ENCODE measurements around the gene DUT. TPM values are rescaled to one million over a fixed set of nuclear protein-coding genes. Genes with fewer than 3 reads are reported as not detected.

Gene DUT
- total RNA-seq: 100 to 1,000 TPM; 371 to 500 TPM

DNA sequence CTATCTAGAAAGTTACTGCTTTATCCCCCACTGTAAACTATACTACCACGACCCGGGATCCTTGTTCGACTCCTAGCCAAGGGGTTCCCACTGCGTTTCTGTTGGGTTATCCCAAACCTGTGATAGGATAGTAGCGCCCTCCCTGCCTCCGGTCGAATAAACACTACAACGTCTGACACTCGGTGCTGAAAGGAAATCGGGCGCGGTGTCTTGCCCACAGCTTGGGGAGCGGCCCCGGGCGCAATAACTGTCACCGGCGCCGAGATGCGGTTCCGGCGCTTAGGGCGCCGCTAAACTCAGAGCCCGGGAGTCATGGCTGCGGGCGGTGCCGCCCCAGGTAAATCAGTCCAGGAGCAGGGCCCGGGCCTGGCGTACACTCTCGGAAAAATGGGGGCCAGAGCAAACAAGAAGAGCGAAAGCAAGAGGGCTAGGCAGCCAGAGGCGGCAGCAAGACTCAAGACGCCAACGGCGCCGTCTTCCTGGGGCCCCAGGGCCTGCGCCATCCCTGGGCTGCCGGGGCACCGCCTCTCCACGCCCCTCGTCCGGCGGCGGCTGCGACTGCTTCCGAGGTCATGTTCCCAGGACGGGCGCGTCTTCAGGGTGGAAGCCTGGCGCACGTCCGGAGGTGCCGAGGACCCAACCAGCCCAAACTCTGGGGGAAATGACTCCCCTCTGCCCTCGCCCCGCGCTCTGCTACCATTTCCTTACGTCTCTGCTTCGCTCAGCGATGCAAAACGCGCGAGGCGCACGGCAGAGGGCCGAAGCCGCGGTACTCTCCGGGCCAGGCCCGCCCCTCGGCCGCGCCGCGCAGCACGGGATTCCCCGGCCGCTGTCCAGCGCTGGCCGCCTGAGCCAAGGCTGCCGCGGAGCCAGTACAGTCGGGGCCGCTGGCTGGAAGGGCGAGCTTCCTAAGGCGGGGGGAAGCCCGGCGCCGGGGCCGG, at the start of gene DUT:
TSS of gene DUT (plus strand) at position 575 of the 941 bp plus-strand sequence. CDS start at position 662, 87 bp downstream.
- H3K9me3 Mint-ChIP-seq (ENCODE audit: low read depth): no peaks in the 10 kb centered on the region
- peak within 1 kb of the TSS; percentile 95 for H3K27ac Mint-ChIP-seq
- H3K4me3 Mint-ChIP-seq: peak within 1 kb of the TSS; percentile 82
- ChIA-PET POLR2A (interaction anchor here (0.6 to 0.7 kb wide), 2 partner anchors 54 to 342 kb away, joined by 3 read pairs; no protein-coding TSS in a partner anchor), CTCF (interaction anchor here (1.3 kb wide), 1 partner anchor 45 kb away, joined by 6 read pairs; no protein-coding TSS in a partner anchor)
- ATAC-seq (peak; percentile 84), DNase-seq (peak; percentile 89)
- H3K36me3 Mint-ChIP-seq (ENCODE audit: low read depth): peaks cover 52% of the 10 kb centered on the region
- H3K27me3 Mint-ChIP-seq: no peaks in the 10 kb centered on the region
- H3K4me1 Mint-ChIP-seq: peaks cover 28% of the 10 kb centered on the region
- intact Hi-C loops (cut with DNase I, micrococcal nuclease): loop anchor here (1.0 to 10.0 kb wide), 6 partner anchors 153 to 1294 kb away; partner anchors contain the start of genes FAM227B (in 2 of the 2), COPS2 (in 1 of the 2), DTWD1 (in 1 of the 2) and EID1 (in 1 of the 2)

DNA sequence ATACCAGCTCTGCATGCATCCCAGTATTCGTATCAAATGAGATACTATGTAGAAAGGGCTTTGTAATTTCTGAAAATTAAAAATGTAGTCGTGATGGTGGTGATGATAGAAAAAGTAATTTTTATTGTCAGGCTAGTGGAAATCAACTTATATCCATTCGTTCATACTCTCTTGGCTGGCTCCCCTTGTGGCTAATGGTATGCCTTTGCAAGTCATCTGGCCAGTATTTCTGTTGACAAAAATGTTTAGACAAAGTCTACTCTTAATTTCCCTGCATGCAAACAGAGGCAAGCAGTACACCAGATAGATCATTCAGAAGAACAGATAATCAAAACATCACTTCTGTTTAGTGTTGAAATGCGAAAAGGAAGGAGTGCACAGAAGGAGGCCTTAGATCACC, 49.6 kb upstream of the DUT start:
- ATAC-seq (no peak), DNase-seq (no peak)
- Mint-ChIP-seq H3K36me3 (ENCODE audit: low read depth) (no peaks in the 10 kb centered on the region), H3K27ac (no peak overlapping the region), H3K4me3 (no peak overlapping the region), H3K4me1 (peaks cover 4% of the 10 kb centered on the region), H3K27me3 (peaks cover 6% of the 10 kb centered on the region), H3K9me3 (ENCODE audit: low read depth) (no peaks in the 10 kb centered on the region)
- ChIA-PET POLR2A (no interaction called here), CTCF (no interaction called here)
- intact Hi-C loops (cut with DNase I, micrococcal nuclease): loop anchor here in 1 of 2 experiments (10.0 kb wide), 1 partner anchor 1967 kb away; no protein-coding TSS in a partner anchor

DNA sequence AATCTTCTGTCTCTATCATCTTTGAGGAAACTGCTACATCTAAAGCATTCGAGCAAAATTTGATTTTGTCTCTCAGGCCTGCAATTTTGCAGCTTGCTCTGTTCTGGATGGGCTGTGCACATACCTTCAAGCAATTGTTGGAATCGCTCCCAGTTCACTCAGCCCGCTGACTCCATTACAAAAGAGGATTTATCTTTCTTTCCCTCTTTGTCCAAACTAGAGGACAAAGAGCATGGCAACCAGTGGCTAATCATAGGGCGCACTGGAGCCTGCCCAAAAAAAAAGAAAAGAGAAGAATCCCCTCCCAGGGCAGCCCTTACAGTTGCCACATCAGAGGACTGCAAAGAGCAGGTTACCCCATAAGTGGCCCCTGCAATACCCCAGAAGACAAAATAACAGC, 49.0 kb upstream of the DUT start:
- no peak for ATAC-seq
- intact Hi-C loops (cut with DNase I, micrococcal nuclease): loop anchor here in 1 of 2 experiments (10.0 kb wide), 1 partner anchor 1967 kb away; no protein-coding TSS in a partner anchor
- no peak overlapping the region for H3K27ac Mint-ChIP-seq
- H3K36me3 Mint-ChIP-seq (ENCODE audit: low read depth): no peaks in the 10 kb centered on the region
- no peak for DNase-seq
- ChIA-PET CTCF (no interaction called here), POLR2A (no interaction called here)
- no peak overlapping the region for H3K4me3 Mint-ChIP-seq
- H3K4me1 Mint-ChIP-seq: peaks cover 4% of the 10 kb centered on the region
- H3K9me3 Mint-ChIP-seq (ENCODE audit: low read depth): no peaks in the 10 kb centered on the region
- peaks cover 6% of the 10 kb centered on the region for H3K27me3 Mint-ChIP-seq

DNA sequence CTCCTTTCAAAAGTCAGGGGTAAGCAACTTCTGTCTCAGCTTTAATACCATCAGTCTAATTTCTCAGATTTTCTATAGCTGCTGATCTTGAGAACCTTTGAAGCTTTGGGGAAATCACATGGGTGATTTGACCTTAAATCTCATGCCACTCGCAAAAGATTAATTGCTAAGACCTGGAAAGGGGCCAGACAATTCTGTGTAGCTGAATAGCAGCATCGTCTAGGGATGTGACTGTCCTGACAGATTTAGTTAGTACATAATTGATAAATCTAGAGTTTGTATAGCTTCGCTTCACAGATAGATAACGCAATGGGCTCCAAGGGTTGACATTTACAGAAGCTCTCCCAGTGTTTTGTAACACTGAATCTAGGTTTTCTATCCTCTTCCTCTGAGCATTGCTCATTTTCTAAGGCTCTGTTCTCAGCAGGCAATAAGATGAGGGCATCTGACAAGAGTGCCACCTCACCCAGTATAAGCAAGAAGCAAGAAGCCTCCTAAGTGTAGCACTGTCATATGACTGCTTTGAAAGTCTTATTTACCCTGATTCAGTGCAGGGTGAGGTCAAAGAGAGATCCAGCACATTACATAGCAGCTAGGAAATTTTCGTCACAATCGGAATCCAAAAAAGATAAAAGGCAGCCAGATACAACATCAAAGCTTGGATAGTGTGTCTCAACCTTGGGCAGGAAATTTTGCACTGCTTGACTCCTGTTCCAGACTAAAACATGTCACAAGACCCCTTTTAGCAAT, 47.7 kb upstream of the DUT start:
- Mint-ChIP-seq H3K27me3 (peaks cover 5% of the 10 kb centered on the region), H3K4me1 (peaks cover 4% of the 10 kb centered on the region), H3K36me3 (ENCODE audit: low read depth) (no peaks in the 10 kb centered on the region), H3K9me3 (ENCODE audit: low read depth) (no peaks in the 10 kb centered on the region), H3K27ac (no peak overlapping the region), H3K4me3 (no peak overlapping the region)
- CTCF ChIA-PET: interaction anchor here (0.7 to 1.8 kb wide), 6 partner anchors 9 to 1972 kb away, joined by 3 to 9 read pairs (median 3); no protein-coding TSS in a partner anchor
- ATAC-seq (no peak), DNase-seq (no peak)
- intact Hi-C loops (cut with DNase I, micrococcal nuclease): loop anchor here in 1 of 2 experiments (10.0 kb wide), 1 partner anchor 1969 kb away; no protein-coding TSS in a partner anchor
- POLR2A ChIA-PET: no interaction called here

DNA sequence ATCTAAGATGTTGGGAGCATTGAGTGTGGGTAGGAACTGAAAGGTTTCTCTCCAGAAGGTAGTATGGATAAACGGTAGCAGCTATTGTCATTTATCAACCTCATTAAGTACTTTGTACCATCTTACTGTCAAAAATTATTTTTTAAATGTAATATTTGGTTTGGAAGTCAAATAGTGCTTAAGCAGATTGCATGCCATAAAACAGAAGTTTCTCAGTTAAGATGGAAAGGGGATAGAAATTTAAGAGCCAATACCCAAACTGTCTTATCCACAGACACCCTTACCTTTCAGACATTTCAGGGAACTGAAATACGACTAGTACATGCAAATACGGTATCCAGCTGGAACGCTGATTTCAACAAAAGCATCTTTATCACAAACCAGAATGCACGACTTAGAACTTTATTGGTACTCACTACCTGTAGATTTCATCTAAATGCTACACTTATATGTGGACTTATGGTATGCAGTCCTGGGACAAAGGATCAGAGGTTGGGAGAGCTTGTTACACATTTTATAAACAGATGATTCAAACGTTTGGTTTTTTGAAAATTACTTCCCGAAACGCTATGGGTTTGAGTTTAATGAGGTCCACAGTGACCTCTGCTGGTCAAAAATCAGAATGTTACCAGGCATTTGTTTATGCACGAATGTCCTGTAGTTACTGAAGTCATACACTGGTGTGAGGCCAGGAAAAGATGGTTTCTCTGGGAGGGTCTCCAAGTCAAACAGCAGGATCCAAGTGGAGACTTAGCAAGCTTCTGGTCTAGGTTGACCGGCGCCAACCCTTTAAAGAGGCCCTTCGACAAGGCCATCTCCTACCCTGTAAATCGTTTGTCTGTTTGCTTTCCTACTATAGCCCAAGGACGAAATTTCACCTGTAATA, 45.7 kb upstream of the DUT start:
- Mint-ChIP-seq H3K4me1 (peaks cover 4% of the 10 kb centered on the region), H3K36me3 (ENCODE audit: low read depth) (no peaks in the 10 kb centered on the region), H3K27me3 (peaks cover 4% of the 10 kb centered on the region), H3K9me3 (ENCODE audit: low read depth) (no peaks in the 10 kb centered on the region), H3K27ac (no peak overlapping the region), H3K4me3 (no peak overlapping the region)
- ChIA-PET CTCF (interaction anchor here (0.7 to 3.0 kb wide), 15 partner anchors 8 to 1089 kb away, joined by 3 to 13 read pairs (median 3); no protein-coding TSS in a partner anchor), POLR2A (no interaction called here)
- intact Hi-C loops (cut with DNase I, micrococcal nuclease): loop anchor here (1.0 to 10.0 kb wide), 4 partner anchors 1088 to 1973 kb away; no protein-coding TSS in a partner anchor
- ATAC-seq (peak; percentile 58), DNase-seq (peak; percentile 49)

DNA sequence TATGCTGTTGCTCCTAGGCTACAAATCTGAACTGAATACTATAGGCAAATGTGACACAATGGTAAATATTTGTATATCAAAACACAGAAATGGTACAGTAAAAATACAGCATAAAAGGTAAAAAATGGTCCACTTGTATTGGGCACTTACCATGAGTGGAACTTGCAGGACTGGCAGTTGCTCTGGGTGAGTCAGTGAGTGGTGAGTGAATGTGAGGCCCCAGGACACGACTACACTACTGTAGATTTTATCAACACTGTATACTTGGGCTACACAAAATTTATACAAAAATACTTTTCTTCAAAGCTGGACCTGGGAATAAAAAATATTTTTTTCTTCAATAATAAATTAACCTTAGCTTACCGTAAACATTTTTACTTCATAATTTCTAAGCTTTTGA, 41.6 kb upstream of the DUT start:
- peaks cover 4% of the 10 kb centered on the region for H3K27me3 Mint-ChIP-seq
- ATAC-seq (no peak), DNase-seq (no peak)
- no peaks in the 10 kb centered on the region for H3K9me3 Mint-ChIP-seq (ENCODE audit: low read depth)
- no peak overlapping the region for H3K27ac Mint-ChIP-seq
- H3K4me3 Mint-ChIP-seq: no peak overlapping the region
- H3K4me1 Mint-ChIP-seq: peaks cover 5% of the 10 kb centered on the region
- ChIA-PET CTCF (interaction anchor here (0.7 to 1.4 kb wide), 4 partner anchors 15 to 578 kb away, joined by 3 to 4 read pairs (median 3); no protein-coding TSS in a partner anchor), POLR2A (no interaction called here)
- H3K36me3 Mint-ChIP-seq (ENCODE audit: low read depth): no peaks in the 10 kb centered on the region
- intact Hi-C loops (cut with DNase I, micrococcal nuclease): loop anchor here (5.0 to 10.0 kb wide), 3 partner anchors 1092 to 1977 kb away; no protein-coding TSS in a partner anchor

DNA sequence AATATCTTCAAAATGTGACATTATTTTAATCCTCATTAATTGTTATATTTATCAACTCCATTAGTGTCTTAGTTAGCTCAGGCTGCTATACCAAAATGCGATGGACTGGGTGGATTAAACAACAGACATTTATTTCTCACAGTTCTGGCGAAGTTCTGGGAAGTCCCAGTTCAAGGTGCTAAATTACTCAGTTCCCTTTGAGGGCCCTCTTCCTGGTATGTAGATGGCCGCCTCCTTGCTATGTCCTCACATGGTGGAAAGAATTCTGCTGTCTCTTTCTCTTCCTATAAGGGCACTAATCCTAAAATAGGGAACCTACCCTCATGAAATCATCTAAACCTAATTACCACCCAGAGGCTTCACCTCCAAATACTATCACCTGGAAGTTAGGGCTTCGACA, 38.8 kb upstream of the DUT start:
- ChIA-PET CTCF (interaction anchor here (0.5 to 0.9 kb wide), 2 partner anchors 9 to 33 kb away, joined by 3 read pairs; no protein-coding TSS in a partner anchor), POLR2A (no interaction called here)
- ATAC-seq (no peak), DNase-seq (no peak)
- Mint-ChIP-seq H3K27ac (no peak overlapping the region), H3K36me3 (ENCODE audit: low read depth) (no peaks in the 10 kb centered on the region), H3K4me1 (peaks cover 2% of the 10 kb centered on the region), H3K9me3 (ENCODE audit: low read depth) (no peaks in the 10 kb centered on the region), H3K4me3 (no peak overlapping the region), H3K27me3 (peaks cover 3% of the 10 kb centered on the region)
- intact Hi-C loops (cut with DNase I, micrococcal nuclease): no loop called here

DNA sequence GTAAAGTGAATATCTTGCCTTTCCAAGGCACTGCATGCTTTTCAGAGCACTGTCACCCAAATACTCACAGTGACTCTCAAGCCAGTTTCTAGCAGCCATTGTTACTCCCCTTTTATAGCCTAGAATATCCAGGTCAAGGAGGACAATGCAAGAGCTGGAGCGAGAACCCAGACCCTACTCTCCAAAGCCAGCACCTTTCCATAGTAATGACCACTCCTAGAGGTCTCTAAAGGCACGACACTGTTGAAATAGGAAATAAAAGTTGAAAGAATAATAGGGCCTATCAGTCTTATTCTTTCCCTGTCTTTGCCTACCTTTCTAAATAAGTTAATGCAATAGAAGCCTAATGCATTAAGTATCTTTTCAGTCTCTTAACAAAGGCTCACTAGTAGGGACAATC, 33.6 kb upstream of the DUT start:
- ATAC-seq: no peak
- no peaks in the 10 kb centered on the region for H3K9me3 Mint-ChIP-seq (ENCODE audit: low read depth)
- ChIA-PET POLR2A (no interaction called here), CTCF (interaction anchor here (0.6 to 1.0 kb wide), 2 partner anchors 15 to 35 kb away, joined by 3 read pairs; no protein-coding TSS in a partner anchor)
- no peaks in the 10 kb centered on the region for H3K4me1 Mint-ChIP-seq
- H3K4me3 Mint-ChIP-seq: no peak overlapping the region
- intact Hi-C loops (cut with DNase I, micrococcal nuclease): no loop called here
- no peaks in the 10 kb centered on the region for H3K36me3 Mint-ChIP-seq (ENCODE audit: low read depth)
- H3K27me3 Mint-ChIP-seq: peaks cover 3% of the 10 kb centered on the region
- H3K27ac Mint-ChIP-seq: no peak overlapping the region
- DNase-seq: no peak

DNA sequence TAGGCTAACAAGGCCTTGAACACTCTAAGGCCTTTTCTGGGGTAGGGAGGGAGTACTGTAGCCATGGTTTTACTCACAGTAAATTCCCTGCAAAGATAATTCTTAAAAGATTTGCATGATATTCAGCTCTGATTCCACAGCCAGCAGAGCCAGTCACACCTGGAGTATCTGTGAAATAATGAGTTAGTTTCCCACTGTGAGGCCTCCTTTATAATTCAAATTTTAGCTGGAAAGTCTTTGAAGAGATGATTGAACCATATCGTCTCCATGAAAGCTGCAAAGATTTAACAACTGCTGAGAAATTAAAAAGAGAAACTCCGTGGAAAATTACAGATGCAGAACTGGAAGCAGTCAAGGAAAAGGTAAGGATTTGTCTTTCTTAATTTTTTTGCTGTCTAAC, 32.3 kb upstream of the DUT start:
- POLR2A ChIA-PET: no interaction called here

DNA sequence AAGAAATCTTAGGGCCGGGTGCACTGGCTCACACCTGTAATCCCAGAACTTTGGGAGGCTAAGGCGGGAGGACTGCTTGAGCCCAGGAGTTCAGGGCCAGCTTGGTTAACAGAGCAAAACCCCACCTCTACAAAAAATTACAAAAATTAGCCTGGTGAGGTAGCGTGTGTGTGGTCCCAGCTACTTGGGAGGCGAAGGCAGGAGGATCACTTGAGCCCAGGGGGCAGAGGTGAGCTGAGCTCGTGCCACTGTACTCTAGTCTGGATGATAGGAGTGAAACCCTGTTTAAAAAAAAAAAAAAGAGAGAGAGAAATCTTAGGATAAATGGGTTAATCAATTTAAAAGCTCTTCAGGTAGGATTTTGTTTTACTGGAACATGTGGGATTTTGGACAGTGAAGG, 31.2 kb upstream of the DUT start:
- H3K4me3 Mint-ChIP-seq: no peak overlapping the region
- no peaks in the 10 kb centered on the region for H3K36me3 Mint-ChIP-seq (ENCODE audit: low read depth)
- no peak for ATAC-seq
- POLR2A ChIA-PET: interaction anchor here (0.6 kb wide), 1 partner anchor 617 kb away, joined by 4 read pairs; no protein-coding TSS in a partner anchor
- peaks cover 3% of the 10 kb centered on the region for H3K27me3 Mint-ChIP-seq
- no peak overlapping the region for H3K27ac Mint-ChIP-seq
- H3K4me1 Mint-ChIP-seq: no peaks in the 10 kb centered on the region
- intact Hi-C loops (cut with DNase I, micrococcal nuclease): no loop called here
- no peak for DNase-seq
- CTCF ChIA-PET: interaction anchor here (1.1 kb wide), 1 partner anchor 52 kb away, joined by 4 read pairs; no protein-coding TSS in a partner anchor
- no peaks in the 10 kb centered on the region for H3K9me3 Mint-ChIP-seq (ENCODE audit: low read depth)

More for the DNA sequence above, 32.3 kb upstream of the DUT start:
- H3K4me3 Mint-ChIP-seq: no peak overlapping the region
- H3K4me1 Mint-ChIP-seq: no peaks in the 10 kb centered on the region
- CTCF ChIA-PET: no interaction called here
- no peaks in the 10 kb centered on the region for H3K36me3 Mint-ChIP-seq (ENCODE audit: low read depth)
- ATAC-seq (no peak), DNase-seq (no peak)
- H3K9me3 Mint-ChIP-seq (ENCODE audit: low read depth): no peaks in the 10 kb centered on the region
- intact Hi-C loops (cut with DNase I, micrococcal nuclease): no loop called here
- H3K27ac Mint-ChIP-seq: no peak overlapping the region
- peaks cover 3% of the 10 kb centered on the region for H3K27me3 Mint-ChIP-seq

Data from activated CD4-positive, alpha-beta T cell treated with anti-CD3 and anti-CD28 coated beads for 36 hours (primary cell).